Posterior vena cava (tissue), 2 donors: ENCODE data around the gene MUCL3. TPM values are rescaled to one million over a fixed set of nuclear protein-coding genes. Genes with fewer than 3 reads are reported as not detected.
"Not testable (repeated sequence)": the region's sequence is repeated elsewhere in the genome, so short reads cannot be mapped to it uniquely, and the experiment has no call there.

Experiments used
- DNase-seq: peaks from one replicate; pipeline ENCODE4 v3.0.0-alpha.2; 2020; ENCODE audit warnings: low spot score
- intact Hi-C, 2 donors: fragments of 100-400 bp; cut with DNase I; formaldehyde crosslinking; loops; one replicate each; pipeline versions ENCODE4 v1.14.1 to v1.14.2; 2022 to 2023
- long read RNA-seq, 2 donors: library from polyadenylated mRNA; unstranded; transcript quantifications; one replicate each; pipeline ENCODE4 v2.0.0, GENCODE V29; 2020 to 2021
- total RNA-seq, 2 donors: library from RNA; stranded (reverse); fragmentation: NEBNext Ultra II Directional; extraction: Animal tissue kit (Norgen Biotek cat#: 25700); gene quantifications; one replicate each; pipeline ENCODE4 v1.2.1, GENCODE V29; 2021
- donor health status: DM: yes; HTN: yes; CAD: no.
- donor health status: DM: yes; HTN: yes; CAD: no.

Gene MUCL3, protein sequence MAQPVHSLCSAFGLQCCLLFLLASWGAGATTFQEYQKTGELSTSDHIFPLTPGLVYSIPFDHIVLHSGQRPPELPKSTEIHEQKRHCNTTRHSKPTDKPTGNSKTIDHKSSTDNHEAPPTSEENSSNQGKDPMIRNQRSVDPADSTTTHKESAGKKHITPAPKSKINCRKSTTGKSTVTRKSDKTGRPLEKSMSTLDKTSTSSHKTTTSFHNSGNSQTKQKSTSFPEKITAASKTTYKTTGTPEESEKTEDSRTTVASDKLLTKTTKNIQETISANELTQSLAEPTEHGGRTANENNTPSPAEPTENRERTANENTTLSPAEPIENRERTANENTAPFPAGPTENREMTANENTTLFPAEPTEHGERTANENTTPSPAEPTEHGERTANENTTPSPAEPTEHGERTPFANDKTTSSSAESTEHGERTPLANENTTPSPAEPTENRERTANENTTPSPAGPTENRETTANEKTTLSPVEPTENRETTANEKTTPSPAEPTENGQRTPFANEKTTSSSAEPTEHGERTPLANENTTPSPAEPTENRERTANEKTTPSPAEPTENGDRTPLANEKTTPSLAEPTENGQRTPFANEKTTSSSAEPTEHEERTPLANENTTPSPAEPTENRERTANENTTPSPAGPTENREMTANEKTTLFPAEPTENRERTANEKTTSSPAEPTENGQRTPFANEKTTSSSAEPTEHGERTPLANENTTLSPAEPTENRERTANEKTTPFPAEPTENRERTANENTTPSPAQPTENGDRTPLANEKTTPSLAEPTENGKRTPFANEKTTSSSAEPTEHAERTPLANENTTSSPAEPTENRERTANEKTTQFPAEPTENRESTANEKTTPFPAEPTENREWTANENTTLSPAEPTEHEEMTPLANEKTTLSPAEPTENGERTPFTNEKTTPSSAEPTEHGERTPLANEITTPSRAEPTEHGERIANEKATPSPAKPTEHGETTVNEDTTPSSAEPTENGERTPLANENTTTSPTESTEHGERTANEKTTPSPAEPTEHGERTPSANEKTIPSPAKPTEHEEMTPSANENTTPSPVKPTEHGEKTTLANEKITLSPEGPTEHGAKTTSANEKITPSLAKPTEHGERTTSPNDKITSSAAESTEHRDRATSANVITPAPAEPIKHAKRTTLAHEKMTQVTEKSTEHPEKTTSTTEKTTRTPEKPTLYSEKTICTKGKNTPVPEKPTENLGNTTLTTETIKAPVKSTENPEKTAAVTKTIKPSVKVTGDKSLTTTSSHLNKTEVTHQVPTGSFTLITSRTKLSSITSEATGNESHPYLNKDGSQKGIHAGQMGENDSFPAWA (N-terminal part only)
- total RNA-seq = not detected
- long read RNA-seq, donor 1 = 0 reads
- long read RNA-seq, donor 2 = 0 reads

DNA sequence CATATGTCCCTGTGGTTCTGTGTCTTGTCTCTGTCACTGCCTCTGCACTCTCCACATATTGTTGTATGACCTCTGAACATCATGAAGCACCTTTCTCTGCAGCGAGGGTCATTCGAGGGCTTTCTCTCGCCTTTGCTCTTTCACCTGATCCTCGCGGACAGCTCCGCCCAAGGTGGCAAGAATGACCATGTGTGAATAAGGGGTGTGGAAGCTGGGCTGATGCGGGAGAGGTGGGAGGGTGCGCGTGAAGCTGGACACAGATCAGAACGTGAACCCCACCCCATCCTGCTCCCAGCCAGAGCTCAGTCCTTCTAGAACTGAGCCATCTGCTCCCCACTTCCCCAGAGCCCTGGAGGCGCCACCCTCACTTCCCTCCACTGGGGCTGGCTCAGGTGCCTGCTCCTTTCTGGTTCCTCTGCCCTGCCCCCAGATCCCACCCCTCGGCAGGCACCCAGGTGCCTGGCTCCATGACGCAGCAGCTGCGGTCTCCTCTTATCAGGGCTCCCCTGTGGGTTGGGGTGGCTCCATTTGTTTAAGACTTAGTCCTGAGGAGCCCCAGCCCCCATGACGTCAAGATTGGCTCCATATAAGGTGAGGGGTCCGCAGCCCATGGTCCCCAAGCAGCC is at the start of gene MUCL3:
TSS of gene MUCL3 (plus strand) at position 613 of the 626 bp plus-strand sequence. CDS start 27 bp downstream, outside the sequence.
- DNase-seq = peak; percentile 44
- intact Hi-C loops = no loop called here

DNA sequence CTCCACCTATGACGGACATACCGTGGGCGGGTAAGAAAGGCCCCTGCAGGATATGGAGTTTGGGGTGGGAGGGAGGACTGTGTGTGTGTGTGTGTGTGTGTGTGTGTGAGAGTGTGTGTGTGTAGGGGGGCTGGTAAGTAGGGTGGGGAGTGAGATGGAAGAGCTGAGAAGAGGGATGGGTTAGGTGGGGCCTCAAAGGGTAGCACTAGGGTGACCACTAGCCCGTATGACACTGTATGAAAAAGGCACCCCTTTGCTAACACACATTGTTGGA is 49.4 kb upstream of the MUCL3 start:
- intact Hi-C loops = no loop called here
- no peak for DNase-seq

DNA sequence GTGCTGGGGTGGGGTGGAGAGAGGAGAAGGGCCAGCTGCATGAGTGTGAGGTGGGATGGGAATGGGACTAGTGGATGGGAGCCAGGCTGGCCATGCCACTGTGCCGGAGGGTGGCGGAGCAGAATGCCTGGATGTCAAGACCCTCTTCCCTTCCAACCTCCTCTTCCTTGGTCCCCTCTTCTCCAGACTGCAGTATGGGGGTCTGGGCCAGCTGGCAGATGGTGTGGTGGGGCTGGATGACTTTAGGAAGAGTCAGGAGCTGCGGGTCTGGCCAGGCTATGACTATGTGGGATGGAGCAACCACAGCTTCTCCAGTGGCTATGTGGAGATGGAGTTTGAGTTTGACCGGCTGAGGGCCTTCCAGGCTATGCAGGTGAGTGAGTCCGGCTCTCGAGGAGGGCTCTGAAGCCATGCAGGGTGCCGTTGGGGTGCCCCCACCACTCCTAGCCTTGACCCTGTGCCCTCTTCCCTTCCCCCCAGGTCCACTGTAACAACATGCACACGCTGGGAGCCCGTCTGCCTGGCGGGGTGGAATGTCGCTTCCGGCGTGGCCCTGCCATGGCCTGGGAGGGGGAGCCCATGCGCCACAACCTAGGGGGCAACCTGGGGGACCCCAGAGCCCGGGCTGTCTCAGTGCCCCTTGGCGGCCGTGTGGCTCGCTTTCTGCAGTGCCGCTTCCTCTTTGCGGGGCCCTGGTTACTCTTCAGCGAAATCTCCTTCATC is 48.8 kb upstream of the MUCL3 start:
- peak; percentile 73 for DNase-seq
- intact Hi-C loops = no loop called here

DNA sequence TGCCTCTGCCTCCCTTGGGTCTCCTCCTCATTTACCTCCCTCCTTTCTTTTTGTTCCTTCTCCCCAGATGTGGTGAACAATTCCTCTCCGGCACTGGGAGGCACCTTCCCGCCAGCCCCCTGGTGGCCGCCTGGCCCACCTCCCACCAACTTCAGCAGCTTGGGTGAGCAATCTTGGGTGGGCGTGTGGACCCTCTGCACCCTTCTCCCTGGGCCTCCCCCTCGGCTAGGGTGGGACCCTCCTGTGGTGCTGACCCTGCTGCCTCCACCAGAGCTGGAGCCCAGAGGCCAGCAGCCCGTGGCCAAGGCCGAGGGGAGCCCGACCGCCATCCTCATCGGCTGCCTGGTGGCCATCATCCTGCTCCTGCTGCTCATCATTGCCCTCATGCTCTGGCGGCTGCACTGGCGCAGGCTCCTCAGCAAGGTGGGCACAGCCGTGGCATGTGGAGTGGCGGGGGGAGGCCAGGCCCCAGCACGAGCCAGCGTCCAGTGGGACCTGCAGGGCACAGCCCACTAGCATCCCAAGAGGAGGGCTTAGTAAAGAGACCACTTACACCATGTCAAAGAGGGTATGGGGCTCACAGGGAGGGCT is 47.7 kb upstream of the MUCL3 start:
- intact Hi-C loops = no loop called here
- DNase-seq = peak; percentile 62

DNA sequence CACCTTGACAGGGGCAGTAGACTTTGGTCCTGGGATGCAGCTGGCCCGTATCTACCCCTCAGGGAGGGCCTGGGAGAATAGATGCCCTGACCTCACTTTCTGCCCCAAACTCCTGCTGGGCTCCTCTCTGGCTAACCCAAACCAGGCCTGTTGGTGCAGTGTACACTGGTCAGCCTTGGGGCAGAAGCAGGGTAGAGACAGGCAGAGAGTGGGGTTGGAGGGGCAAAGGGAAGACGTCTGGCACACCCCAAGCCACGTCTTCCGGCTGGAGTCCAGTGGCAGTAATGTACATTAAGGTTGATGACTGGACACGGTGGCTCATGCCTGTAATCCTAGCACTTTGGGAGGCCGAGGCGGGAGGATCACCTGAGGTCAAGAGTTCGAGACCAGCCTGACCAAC is 47.1 kb upstream of the MUCL3 start:
- peak; percentile 26 for DNase-seq
- intact Hi-C loops = no loop called here

DNA sequence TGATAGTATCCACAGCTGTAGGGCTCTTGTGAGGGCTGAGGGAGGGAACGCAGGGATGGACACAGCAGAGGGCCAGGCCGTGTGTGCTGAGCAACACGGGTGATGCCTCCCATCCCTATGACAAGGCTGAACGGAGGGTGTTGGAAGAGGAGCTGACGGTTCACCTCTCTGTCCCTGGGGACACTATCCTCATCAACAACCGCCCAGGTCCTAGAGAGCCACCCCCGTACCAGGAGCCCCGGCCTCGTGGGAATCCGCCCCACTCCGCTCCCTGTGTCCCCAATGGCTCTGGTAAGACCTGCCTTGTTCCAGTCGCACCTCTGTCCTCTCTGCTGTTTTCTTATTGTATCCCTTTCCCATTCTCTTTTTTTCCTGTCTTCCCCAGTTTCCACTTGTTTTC is 46.4 kb upstream of the MUCL3 start:
- peak; percentile 35 for DNase-seq
- intact Hi-C loops = no loop called here

DNA sequence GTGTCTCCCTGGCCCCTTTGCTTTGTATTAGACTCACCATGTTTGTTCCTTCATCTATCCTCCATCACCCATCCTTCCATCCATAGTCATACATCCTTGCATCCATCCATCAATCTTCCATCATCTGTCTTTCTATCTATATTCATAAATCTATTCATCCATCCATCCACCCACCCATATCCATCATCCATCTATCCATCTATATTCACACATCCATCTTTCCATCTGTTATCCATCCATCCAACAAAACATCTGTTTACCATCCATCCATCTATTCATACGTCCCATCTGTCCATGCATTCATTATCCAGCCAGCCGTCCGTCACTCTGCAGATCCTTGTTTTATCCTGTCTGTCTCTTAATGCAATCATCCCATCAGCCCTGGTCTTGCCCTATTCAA is 45.8 kb upstream of the MUCL3 start:
- peak; percentile 11 for DNase-seq
- intact Hi-C loops = no loop called here

DNA sequence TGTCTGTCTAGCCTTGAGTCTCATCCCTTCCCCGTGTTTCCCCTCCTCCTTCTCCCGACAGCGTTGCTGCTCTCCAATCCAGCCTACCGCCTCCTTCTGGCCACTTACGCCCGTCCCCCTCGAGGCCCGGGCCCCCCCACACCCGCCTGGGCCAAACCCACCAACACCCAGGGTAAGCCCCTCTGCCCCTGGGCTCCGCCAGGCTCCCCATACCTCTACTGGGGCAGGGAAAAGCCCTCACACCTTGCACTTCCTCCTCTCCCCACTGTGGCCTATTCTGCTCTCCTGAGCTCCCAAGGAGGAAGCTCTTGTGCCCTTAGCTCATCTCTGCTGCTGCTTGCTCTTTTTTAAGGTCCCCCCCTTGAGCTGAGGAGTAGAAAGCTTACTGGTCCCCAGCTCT is 45.4 kb upstream of the MUCL3 start:
- intact Hi-C loops = no loop called here

DNA sequence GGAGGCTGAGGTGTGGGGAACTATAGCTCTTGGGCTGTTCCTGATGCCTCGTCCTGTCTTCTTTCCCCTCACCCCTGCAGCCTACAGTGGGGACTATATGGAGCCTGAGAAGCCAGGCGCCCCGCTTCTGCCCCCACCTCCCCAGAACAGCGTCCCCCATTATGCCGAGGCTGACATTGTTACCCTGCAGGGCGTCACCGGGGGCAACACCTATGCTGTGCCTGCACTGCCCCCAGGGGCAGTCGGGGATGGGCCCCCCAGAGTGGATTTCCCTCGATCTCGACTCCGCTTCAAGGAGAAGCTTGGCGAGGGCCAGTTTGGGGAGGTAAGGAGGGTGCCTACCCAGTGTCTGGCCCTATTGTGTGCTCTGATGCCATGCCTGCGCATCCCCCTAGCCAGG is 44.2 kb upstream of the MUCL3 start:
- intact Hi-C loops = no loop called here
- DNase-seq = no peak

More for the DNA sequence above, 45.4 kb upstream of the MUCL3 start:
- DNase-seq = peak; percentile 19

DNA sequence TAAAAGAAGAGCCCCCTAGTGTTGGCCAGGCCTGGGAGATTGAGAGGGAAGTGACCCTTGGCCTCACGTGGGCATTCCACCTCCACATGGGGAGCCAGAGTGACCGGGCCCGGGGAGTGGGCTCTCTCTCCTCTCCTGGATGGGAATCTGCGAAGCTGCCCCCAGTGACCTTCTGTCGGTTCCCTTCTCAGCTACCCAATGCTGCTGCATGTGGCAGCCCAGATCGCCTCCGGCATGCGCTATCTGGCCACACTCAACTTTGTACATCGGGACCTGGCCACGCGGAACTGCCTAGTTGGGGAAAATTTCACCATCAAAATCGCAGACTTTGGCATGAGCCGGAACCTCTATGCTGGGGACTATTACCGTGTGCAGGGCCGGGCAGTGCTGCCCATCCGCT is 42.9 kb upstream of the MUCL3 start:
- intact Hi-C loops = no loop called here
- DNase-seq = no peak

DNA sequence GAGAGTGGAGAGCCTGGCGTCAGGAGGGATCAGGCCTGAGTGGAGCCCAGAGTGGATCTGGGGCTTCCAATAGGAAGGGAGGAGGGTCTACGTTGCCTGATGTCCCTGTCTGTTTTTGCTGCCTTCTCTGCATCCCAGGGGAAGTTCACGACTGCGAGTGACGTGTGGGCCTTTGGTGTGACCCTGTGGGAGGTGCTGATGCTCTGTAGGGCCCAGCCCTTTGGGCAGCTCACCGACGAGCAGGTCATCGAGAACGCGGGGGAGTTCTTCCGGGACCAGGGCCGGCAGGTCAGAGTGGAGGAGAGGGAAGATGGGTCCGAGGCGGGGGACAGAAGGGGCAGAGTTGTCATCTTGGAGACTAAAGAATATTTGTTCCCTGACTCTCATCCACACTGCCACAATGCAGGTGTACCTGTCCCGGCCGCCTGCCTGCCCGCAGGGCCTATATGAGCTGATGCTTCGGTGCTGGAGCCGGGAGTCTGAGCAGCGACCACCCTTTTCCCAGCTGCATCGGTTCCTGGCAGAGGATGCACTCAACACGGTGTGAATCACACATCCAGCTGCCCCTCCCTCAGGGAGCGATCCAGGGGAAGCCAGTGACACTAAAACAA is 41.9 kb upstream of the MUCL3 start:
- intact Hi-C loops = no loop called here
- DNase-seq = no peak

DNA sequence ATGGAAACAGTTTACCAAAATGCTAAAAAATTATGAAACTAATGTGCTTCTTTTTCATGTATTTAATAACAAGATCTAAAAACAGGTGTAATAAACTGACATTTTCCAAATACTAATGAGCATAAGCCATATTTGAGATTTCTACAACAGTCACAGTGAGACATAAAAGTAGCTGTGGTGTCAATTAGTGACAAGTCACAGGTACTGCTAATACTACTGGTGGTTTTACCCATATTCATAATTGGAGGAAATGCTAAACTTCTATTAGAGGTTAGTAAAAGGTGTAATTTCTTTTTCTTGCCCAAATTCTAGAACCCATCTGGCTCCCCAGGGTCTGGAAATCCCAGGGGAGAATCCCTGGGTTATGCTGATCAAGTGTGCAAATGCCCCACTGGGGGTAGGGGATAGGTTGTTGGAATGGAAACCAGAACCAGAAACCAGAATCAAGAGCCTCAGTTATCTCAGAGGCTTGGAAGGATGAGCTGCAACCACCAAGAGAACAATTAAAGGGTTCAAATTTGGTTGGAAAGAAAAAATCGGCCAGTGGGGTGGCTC is 39.8 kb upstream of the MUCL3 start:
- no peak for DNase-seq
- intact Hi-C loops = no loop called here

DNA sequence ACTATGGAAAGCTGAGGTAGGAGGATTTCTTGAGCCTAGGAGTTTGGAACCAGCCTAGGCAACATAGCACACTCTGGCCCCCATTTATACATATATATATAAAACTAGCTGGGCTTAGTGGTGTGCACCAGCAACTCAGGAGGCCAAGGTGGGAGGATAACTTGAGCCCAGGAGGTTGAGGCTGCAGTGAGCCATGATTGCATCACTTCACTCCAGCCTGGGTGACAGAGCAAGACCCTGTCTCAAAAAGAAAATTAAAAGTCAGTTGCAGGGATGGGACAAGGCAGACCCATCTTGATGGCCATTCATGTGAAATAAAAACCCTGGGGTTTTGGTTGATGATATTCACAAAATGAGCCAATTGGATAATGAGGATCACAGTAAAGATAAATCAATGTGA is 39.3 kb upstream of the MUCL3 start:
- intact Hi-C loops = no loop called here
- no peak for DNase-seq

DNA sequence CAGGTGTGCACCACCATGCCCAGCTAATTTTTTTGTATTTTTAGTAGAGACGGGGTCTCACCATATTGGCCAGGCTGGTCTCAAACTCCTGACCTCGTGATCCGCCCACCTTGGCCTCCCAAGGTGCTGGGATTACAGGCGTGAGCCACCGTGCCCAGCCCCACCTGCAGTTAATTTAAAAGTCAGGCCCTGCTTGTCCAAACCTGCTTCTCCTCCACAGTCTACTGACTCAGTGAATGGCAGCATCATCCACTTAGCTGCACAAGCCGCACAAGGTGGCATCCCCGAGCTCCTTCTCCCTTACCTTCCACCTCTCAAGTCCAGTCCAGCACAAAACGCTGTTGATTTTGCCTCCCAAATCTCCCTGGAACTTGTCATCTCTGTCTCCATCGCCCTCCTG is 38.6 kb upstream of the MUCL3 start:
- intact Hi-C loops, DNase-seq: not testable (repeated sequence)

DNA sequence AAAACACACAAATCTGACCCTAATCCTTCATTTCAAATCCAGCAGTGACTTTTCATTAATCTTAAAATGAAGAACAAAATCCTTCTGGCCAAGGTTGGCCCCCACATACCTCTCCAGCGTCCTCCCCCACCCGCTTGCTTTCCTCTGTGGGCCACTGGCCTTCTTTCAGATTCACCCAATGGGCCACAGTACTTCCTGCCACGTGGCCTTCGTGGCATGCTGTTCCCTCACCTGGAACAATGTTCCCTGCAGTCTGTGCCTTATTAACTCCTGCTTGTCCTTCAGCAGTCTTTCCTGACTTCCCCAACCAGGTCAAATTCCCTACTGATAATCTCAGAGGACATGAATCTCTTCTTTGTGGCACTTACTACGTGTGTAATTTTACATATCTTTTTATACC is 38.1 kb upstream of the MUCL3 start:
- no peak for DNase-seq
- intact Hi-C loops = no loop called here

DNA sequence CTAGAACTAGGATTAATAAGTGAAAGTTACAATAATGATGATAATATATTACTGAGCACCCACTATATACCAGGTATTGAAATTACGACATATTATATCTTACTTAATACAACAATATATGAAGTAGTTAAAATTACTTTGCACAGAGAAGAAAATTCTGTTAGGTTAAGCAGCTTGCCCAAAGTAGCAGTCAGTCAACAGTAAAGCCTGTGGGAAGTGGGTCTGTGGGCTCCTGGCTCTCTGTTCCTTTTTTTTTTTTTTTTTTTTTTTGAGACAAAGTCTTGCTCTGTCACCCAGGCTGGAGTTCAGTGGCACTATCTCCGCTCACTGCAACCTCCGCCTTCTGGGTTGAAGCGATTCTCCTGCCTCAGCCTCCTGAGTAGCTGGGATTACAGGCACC is 37.5 kb upstream of the MUCL3 start:
- intact Hi-C loops = no loop called here
- no peak for DNase-seq

DNA sequence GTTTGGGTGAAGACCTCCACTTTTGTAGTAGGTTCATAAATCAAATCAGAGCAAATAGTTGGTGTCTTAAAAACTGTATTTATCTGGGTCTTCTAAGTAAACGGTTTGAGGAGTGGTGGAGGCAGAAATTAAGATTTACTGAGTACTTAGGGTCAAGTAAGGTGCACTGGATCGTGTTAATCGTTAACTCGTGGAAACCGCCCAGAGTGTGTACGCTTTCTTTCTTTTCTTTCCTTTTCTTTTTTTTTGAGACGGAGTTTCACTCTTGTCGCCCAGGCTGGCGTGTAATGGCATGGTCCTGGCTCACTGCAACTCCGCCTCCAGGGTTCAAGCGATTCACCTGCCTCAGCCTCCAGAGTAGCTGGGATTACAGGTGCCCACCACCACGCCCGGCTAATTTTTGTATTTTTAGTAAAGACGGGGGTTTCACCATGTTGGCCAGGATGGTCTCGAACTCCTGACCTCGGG is 33.4 kb upstream of the MUCL3 start:
- intact Hi-C loops, DNase-seq: not testable (repeated sequence)
